Inflammatory macrophage treated with lipopolysaccharide for 1 hour (primary cell): ENCODE measurements around the gene UAP1.

Source experiments
- DNase-seq, 2 donors: peaks; one replicate each; pipeline ENCODE4 v3.0.0-alpha.2; 2020 to 2022

The UAP1 gene

DNA sequence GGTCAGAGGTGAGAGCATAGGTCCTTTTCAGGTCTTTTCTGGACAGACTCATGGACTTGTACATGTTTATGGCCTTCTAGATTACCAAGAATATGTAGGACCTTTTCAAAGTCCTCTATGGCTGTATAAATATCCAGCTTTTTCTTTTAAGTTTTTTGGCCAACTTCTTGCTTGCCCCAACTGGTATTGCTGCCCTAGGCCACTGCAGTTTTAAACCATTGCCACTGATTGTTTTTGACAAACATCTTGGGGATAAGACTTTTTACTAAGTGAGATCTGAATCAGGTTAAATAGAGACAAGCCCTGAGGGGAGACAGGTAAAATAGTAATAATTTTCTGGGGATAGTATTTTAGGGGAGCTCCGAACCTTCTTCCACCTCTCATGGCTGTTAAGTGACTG lies 56.0 kb downstream of the UAP1 start:
- DNase-seq, result no peak

GRCh38 chr1:162619076-162619475 lies 57.6 kb downstream of the UAP1 start:
- no peak for DNase-seq

DNA sequence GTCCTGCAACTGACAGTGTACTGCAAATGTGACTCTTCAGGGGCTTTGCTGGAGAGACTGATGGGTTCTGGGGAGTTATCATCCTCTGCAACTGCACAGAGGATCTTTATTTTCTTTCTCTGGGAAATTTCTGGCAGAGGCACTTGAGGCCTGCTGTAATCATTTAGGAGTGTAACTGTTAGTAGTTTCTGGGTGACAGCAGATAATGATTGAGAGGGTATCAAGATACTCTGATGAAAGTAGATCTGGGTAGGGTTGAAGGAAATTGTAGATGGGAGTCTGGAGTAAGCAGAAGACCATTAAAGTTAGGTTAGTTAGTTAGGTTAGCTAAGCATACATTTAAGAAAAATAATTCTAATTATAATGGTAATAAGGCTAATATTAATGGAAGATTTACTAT lies 59.7 kb downstream of the UAP1 start:
- DNase-seq, result no peak

DNA sequence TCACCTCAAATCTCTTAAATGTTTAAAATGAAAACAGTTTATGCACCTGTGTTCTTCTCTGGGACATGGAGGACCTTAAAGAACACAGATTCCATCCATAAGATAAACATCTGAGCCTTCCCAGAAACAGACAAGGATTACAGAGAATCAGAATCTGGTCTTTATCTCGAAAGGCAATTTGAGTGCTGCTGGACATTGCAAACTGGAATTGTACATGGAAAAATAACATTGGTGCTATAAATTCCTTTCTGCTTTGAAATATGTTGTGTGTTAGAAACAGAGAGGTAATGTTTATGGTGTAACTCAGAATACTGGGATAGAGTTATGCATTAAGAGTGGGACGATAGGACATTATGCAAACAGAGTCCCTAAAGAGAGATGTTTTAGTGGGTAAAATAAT lies 64.2 kb downstream of the UAP1 start:
- DNase-seq, result no peak

- DNase-seq, result no peak
Measured at GRCh38 chr1:162626094-162626493, 64.6 kb downstream of the UAP1 start.

GRCh38 chr1:162626761-162627160 lies 65.2 kb downstream of the UAP1 start:
- no peak for DNase-seq

- peak in 1 of 2 donors; percentile 28 for DNase-seq
Measured at GRCh38 chr1:162627662-162628296, 66.3 kb downstream of the UAP1 start.

DNA sequence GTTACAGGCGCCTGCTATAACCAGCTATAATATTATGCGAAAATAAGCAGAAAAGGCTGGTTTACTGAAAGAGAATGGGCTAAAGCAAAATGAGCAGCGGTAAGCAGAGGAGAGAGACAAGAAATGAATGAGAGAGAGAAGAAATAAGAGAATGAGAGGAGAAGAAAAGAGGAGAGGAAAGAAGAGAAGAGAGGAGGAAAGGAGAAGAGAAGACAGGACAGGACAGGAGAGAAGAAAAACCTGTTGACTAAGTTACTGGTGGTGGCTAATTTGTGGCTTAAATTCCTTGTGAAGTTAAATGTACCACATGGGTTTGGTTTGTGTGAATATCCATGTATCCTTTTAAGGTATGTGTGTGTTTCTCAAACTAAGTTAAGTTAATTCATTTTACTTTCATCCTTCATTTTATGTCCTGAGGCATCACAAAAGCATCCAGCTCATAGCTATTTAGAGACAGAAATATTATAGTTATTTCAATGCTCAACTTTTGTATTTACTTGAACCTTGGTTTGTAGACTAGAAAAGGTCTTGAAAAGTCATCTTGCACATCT lies 67.6 kb downstream of the UAP1 start:
- DNase-seq, result no peak

DNA sequence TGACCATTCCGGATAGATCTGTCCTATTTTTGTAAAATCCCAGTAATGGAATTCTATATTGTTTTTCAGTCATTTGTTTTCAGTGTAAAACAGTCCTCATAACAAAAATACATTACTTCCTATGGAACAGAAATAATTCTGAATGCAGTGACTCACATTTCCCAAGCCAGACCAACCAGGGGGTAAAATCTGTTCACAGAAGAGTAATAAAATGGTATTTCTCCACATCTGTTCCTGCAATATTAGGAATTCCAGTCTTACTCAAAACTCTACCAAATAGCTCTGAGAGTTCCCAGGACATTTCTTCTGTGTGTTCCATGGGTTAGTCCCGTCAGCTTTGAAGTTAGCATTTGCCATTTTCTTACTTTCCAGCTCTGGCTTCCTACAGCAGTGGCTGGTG lies 68.1 kb downstream of the UAP1 start:
- DNase-seq, result peak; percentile 37 to 41

DNA sequence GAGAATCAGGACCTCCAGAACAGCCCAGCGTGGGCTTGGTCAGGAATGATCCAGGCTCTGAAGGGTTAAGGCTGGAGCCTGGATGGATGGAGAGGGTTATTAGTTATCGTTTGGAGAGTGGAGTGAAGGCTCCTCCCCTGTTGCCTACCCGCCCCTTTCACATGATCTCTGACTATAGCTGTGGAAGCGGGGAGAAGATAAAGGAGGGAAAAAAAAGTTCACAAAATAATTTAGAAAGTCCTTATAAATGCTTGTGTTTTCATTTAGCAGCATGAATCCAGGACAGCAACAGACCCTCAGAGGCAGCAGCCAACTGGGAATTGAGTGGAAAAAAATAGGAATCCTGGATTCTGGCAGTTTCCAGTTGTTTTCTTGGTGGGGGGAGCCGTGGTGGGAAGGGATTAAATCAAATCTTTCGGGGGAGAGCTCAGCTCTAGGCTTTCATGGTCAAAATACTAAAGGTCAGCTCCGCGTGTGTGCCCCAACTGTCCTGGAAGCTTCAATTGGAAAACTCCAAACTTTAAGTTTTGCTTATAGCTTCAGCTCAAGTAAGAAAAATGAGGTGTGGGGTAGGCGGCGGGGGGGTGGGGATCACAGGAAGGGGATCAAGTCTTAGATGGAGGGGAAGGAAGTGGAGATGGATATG lies 70.1 kb downstream of the UAP1 start:
- no peak for DNase-seq

- no peak for DNase-seq
Measured at GRCh38 chr1:162632217-162632666, 70.7 kb downstream of the UAP1 start, which contains the start of gene DDR2. Gene DDR2 (plus strand): TSS chr1:162632464. CDS start chr1:162719064, 86,600 bp downstream.

- no peak for DNase-seq
Measured at GRCh38 chr1:162632698-162633080, 71.2 kb downstream of the UAP1 start.

- DNase-seq, result no peak
Measured at GRCh38 chr1:162633081-162633762, 71.7 kb downstream of the UAP1 start.

- no peak for DNase-seq
Measured at GRCh38 chr1:162635418-162635817, 73.9 kb downstream of the UAP1 start.

GRCh38 chr1:162639718-162640117 lies 78.2 kb downstream of the UAP1 start:
- DNase-seq, result no peak

DNA sequence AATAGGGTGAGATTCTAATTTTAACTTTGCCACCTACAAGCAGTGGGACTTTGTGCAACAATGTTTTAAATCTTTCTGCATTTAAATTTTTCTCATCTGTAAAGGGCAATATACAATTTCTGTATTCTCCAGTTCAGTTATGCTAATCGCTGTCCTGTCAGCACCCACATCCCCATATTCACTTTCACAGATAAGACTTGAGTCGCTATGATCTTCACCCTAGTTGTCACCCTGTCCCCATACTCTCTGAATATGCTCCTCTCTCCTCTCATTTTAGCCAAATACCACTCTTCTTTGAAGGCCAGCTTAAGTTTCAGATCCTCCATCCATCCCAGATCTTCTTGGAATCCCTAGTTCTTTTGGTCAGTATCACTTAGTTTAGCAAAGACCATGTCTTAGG lies 79.6 kb downstream of the UAP1 start:
- DNase-seq, result no peak

GRCh38 chr1:162644986-162645314 lies 83.4 kb downstream of the UAP1 start:
- no peak for DNase-seq

GRCh38 chr1:162645666-162646065 lies 84.1 kb downstream of the UAP1 start:
- DNase-seq, result no peak

GRCh38 chr1:162649583-162649982 lies 88.1 kb downstream of the UAP1 start:
- no peak for DNase-seq
